ENCODE data around the gene CEACAM6. TPM values are rescaled to one million over a fixed set of nuclear protein-coding genes. Genes with fewer than 3 reads are reported as not detected.

The CEACAM6 gene
- total RNA-seq, 4 donors from 2014 or later: 6.8 to 31.9 (median 10.5) TPM; not detected in 1

GRCh38 chr19:41769608-41770007 is 14.3 kb downstream of the CEACAM6 start:
- Histone ChIP-seq H3K9me3 (no peaks in the 10 kb centered on the region), H3K4me1 (peaks cover 0 to 19% (median 0%) of the 10 kb centered on the region in 4 donors), H3K4me3 (no peak overlapping the region), H3K27ac (no peak overlapping the region), H3K36me3 (no peaks in the 10 kb centered on the region), H3K27me3 (no peaks in the 10 kb centered on the region)
- TF ChIP-seq POLR2A (IDR thresholded peaks at IDR 0.05): no peak
- TF ChIP-seq, protein P1, sequence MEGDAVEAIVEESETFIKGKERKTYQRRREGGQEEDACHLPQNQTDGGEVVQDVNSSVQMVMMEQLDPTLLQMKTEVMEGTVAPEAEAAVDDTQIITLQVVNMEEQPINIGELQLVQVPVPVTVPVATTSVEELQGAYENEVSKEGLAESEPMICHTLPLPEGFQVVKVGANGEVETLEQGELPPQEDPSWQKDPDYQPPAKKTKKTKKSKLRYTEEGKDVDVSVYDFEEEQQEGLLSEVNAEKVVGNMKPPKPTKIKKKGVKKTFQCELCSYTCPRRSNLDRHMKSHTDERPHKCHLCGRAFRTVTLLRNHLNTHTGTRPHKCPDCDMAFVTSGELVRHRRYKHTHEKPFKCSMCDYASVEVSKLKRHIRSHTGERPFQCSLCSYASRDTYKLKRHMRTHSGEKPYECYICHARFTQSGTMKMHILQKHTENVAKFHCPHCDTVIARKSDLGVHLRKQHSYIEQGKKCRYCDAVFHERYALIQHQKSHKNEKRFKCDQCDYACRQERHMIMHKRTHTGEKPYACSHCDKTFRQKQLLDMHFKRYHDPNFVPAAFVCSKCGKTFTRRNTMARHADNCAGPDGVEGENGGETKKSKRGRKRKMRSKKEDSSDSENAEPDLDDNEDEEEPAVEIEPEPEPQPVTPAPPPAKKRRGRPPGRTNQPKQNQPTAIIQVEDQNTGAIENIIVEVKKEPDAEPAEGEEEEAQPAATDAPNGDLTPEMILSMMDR (IDR thresholded peaks at IDR 0.05): no peak
- no peak for DNase-seq

- Histone ChIP-seq H3K27ac (no peak overlapping the region), H3K4me3 (no peak overlapping the region), H3K36me3 (no peaks in the 10 kb centered on the region), H3K4me1 (peaks cover 0 to 37% (median 4%) of the 10 kb centered on the region in 4 donors), H3K9me3 (no peaks in the 10 kb centered on the region), H3K27me3 (no peaks in the 10 kb centered on the region)
- no peak for TF ChIP-seq POLR2A (IDR thresholded peaks at IDR 0.05)
- TF ChIP-seq, protein P1 (IDR thresholded peaks at IDR 0.05): no peak
- no peak for DNase-seq
These were observed 16.1 kb downstream of the CEACAM6 start for GRCh38 chr19:41771410-41771809.

DNA sequence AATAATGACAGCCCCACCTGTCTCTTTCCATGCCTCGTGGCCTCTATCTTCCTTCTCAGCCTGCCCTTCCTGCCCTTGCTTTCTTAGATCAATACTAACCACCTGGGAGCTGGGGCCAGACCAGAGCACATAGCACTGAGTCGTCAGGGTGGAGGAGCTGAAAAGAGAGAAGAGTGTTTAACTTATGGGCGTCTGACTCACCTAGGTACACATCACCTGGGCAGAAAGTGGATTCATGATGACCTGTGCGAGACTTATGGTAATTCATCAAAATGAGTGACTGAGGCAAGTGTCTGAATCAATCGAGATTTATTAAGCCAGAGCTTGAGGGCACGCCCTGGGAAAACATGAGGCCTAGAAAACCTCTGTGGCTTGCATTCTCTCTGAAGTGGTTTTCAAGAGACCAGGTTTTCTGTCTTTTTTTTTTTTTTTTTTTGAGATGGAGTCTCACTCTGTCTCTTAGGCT is 19.2 kb downstream of the CEACAM6 start:
- H3K9me3 ChIP-seq: no peaks in the 10 kb centered on the region
- no peaks in the 10 kb centered on the region for H3K36me3 ChIP-seq
- TF ChIP-seq POLR2A (IDR thresholded peaks at IDR 0.05): no peak
- TF ChIP-seq, protein P1 (IDR thresholded peaks at IDR 0.05): no peak
- H3K27me3 ChIP-seq: no peaks in the 10 kb centered on the region
- H3K4me3 ChIP-seq: no peak overlapping the region
- peak overlapping the region in 3 of 4 donors; percentile 69 to 89 (median 84) for H3K27ac ChIP-seq
- DNase-seq: peak in 2 of 3 donors; percentile 79 to 88
- peaks cover 0 to 40% (median 4%) of the 10 kb centered on the region in 4 donors for H3K4me1 ChIP-seq

GRCh38 chr19:41776700-41777099 is 21.4 kb downstream of the CEACAM6 start:
- no peak overlapping the region for H3K4me3 ChIP-seq
- H3K4me1 ChIP-seq: peaks cover 0 to 48% (median 4%) of the 10 kb centered on the region in 4 donors
- TF ChIP-seq POLR2A (IDR thresholded peaks at IDR 0.05): no peak
- TF ChIP-seq, protein P1 (IDR thresholded peaks at IDR 0.05): no peak
- no peaks in the 10 kb centered on the region for H3K9me3 ChIP-seq
- no peak for DNase-seq
- H3K27me3 ChIP-seq: no peaks in the 10 kb centered on the region
- H3K36me3 ChIP-seq: no peaks in the 10 kb centered on the region
- no peak overlapping the region for H3K27ac ChIP-seq

GRCh38 chr19:41783612-41784011 is 28.3 kb downstream of the CEACAM6 start:
- TF ChIP-seq POLR2A (IDR thresholded peaks at IDR 0.05): no peak
- TF ChIP-seq, protein P1 (IDR thresholded peaks at IDR 0.05): no peak
- DNase-seq: no peak
- Histone ChIP-seq H3K9me3 (no peaks in the 10 kb centered on the region), H3K27ac (peak overlapping the region in 1 of 4 donors; percentile 35), H3K36me3 (no peaks in the 10 kb centered on the region), H3K4me3 (no peak overlapping the region), H3K27me3 (no peaks in the 10 kb centered on the region), H3K4me1 (peaks cover 0 to 35% (median 4%) of the 10 kb centered on the region in 4 donors)

GRCh38 chr19:41784312-41784711 is 29.0 kb downstream of the CEACAM6 start:
- peak overlapping the region in 2 of 4 donors; percentile 12 to 27 for H3K27ac ChIP-seq
- peaks cover 0 to 35% (median 4%) of the 10 kb centered on the region in 4 donors for H3K4me1 ChIP-seq
- DNase-seq: no peak
- H3K27me3 ChIP-seq: no peaks in the 10 kb centered on the region
- no peak overlapping the region for H3K4me3 ChIP-seq
- H3K36me3 ChIP-seq: no peaks in the 10 kb centered on the region
- no peaks in the 10 kb centered on the region for H3K9me3 ChIP-seq
- TF ChIP-seq, protein P1 (IDR thresholded peaks at IDR 0.05): no peak
- no peak for TF ChIP-seq POLR2A (IDR thresholded peaks at IDR 0.05)
